ENCODE measurements around the gene SPOCK1. TPM values are rescaled to one million over a fixed set of nuclear protein-coding genes. Genes with fewer than 3 reads are reported as not detected.

Gene SPOCK1
- total and polyA plus RNA-seq, 2 experiments from 2014 or later: 8.2 to 10.5 TPM

GRCh38 chr5:137269274-137269673 lies 229.9 kb downstream of the SPOCK1 start:
- no peak overlapping the region for H2AFZ ChIP-seq
- no peaks in the 10 kb centered on the region for H3K79me2 ChIP-seq (replicated peaks; ENCODE audit: insufficient read depth)
- H3F3A ChIP-seq (replicated peaks; ENCODE audit: low read depth): no peaks in the 10 kb centered on the region
- H3K4me3 ChIP-seq: no peak overlapping the region
- Mint-ChIP-seq H3K4me1 (peaks cover 5% of the 10 kb centered on the region), H3K36me3 (ENCODE audit: low read depth) (no peaks in the 10 kb centered on the region), H3K27me3 (ENCODE audit: insufficient read depth, low read depth, poor library complexity) (peaks cover 2% of the 10 kb centered on the region), H3K4me3 (no peak overlapping the region), H3K27ac (no peak overlapping the region), H3K9me3 (no peaks in the 10 kb centered on the region)
- peak; percentile 12 for DNase-seq (ENCODE audit: low spot score)
- no peak overlapping the region for H3K4me2 ChIP-seq
- H4K20me1 ChIP-seq (replicated peaks; ENCODE audit: insufficient read depth): no peaks in the 10 kb centered on the region
- ATAC-seq: no peak
- H3K9me2 ChIP-seq (ENCODE audit: insufficient read depth): no peaks in the 10 kb centered on the region
- TF ChIP-seq CREB1 (CRISPR knock-in tag; IDR thresholded peaks at IDR 0.05; ENCODE audit: low read depth) (no peak), ETS1 (IDR thresholded peaks at IDR 0.05) (no peak), EZH2 (IDR thresholded peaks at IDR 0.05; ENCODE audit: low read depth, unreplicated experiment) (no peak), ZNF462 (CRISPR knock-in tag; IDR thresholded peaks at IDR 0.05) (no peak), ZNF114 (CRISPR knock-in tag; IDR thresholded peaks at IDR 0.05) (no peak), NANOG (IDR thresholded peaks at IDR 0.05; ENCODE audit: borderline replicate concordance) (no peak), JUNB (IDR thresholded peaks at IDR 0.05; ENCODE audit: unreplicated experiment) (no peak), EZH2phosphoT487 (IDR thresholded peaks at IDR 0.05; ENCODE audit: unreplicated experiment) (no peak), STAT1 (IDR thresholded peaks at IDR 0.05; ENCODE audit: unreplicated experiment) (no peak), POLR2AphosphoS5 (IDR thresholded peaks at IDR 0.05; ENCODE audit: low read depth) (no peak), CTCF (conservative IDR thresholded peaks at IDR 0.05; ENCODE audit: low read depth in 2 of 2) (no peak), REST (IDR thresholded peaks at IDR 0.05; ENCODE audit: unreplicated experiment) (no peak), ZNF331 (CRISPR knock-in tag; IDR thresholded peaks at IDR 0.05; ENCODE audit: low read depth) (no peak)
- H3K27ac ChIP-seq (ENCODE audit: low read depth): no peak overlapping the region
- H3K4me1 ChIP-seq (ENCODE audit: insufficient read depth): no peaks in the 10 kb centered on the region
- no peaks in the 10 kb centered on the region for H3K36me3 ChIP-seq (ENCODE audit: insufficient read depth)
- H3K27me3 ChIP-seq (ENCODE audit: insufficient read depth): no peaks in the 10 kb centered on the region

All from GM23338 (cell line).